Measurements from ENCODE around the gene CHRNA9. TPM values are rescaled to one million over a fixed set of nuclear protein-coding genes. Genes with fewer than 3 reads are reported as not detected.
"Not testable (repeated sequence)": the region's sequence is repeated elsewhere in the genome, so short reads cannot be mapped to it uniquely, and the experiment has no call there.

Gene CHRNA9
- under 1 TPM in 1 of 4 donors, not detected in 3; 0.11 TPM for total RNA-seq

GRCh38 chr4:40334591-40335524 is at the start of gene CHRNA9:
CHRNA9 (plus strand) TSS chr4:40335333; CDS start chr4:40335468, 135 bp downstream.
- peak; percentile 33 to 44 for DNase-seq

GRCh38 chr4:40285692-40286091 is 49.4 kb upstream of the CHRNA9 start:
- no peak overlapping the region for H3K4me3 ChIP-seq (replicated peaks in 1 of 3)
- no peak for DNase-seq
- intact Hi-C loops (cut with DNase I): no loop called here
- no peak for TF ChIP-seq POLR2A (IDR thresholded peaks at IDR 0.05)
- no peak for TF ChIP-seq CTCF (IDR thresholded peaks at IDR 0.05)
- no peaks in the 10 kb centered on the region for H3K9me3 ChIP-seq
- H3K27ac ChIP-seq: no peak overlapping the region
- no peaks in the 10 kb centered on the region for H3K4me1 ChIP-seq
- H3K36me3 ChIP-seq: no peaks in the 10 kb centered on the region
- WGBS, 2 donors: 64 to 73% methylated on average over 5 of the region's 5 CpGs
- H3K27me3 ChIP-seq: no peaks in the 10 kb centered on the region

More at GRCh38 chr4:40334591-40335524, at the start of gene CHRNA9:
- H3K27ac ChIP-seq: peak within 1 kb of the TSS in 2 of 3 donors; percentile 7 to 26
- H3K4me1 ChIP-seq: peaks cover 20 to 23% of the 10 kb centered on the region in 2 donors
- WGBS, 2 donors: 38 to 43% methylated on average over 12 of the region's 12 CpGs
- no peaks in the 10 kb centered on the region for H3K27me3 ChIP-seq
- TF ChIP-seq POLR2A (IDR thresholded peaks at IDR 0.05) (no peak), CTCF (IDR thresholded peaks at IDR 0.05) (no peak)
- no peak within 1 kb of the TSS for H3K4me3 ChIP-seq (replicated peaks in 1 of 3)
- intact Hi-C loops (cut with DNase I): no loop called here
- no peaks in the 10 kb centered on the region for H3K36me3 ChIP-seq
- H3K9me3 ChIP-seq: no peaks in the 10 kb centered on the region

- H3K27me3 ChIP-seq: no peaks in the 10 kb centered on the region
- H3K36me3 ChIP-seq: no peaks in the 10 kb centered on the region
- TF ChIP-seq CTCF (IDR thresholded peaks at IDR 0.05) (no peak), POLR2A (IDR thresholded peaks at IDR 0.05) (no peak)
- no peaks in the 10 kb centered on the region for H3K4me1 ChIP-seq
- no peaks in the 10 kb centered on the region for H3K9me3 ChIP-seq
- no peak overlapping the region for H3K27ac ChIP-seq
- WGBS, 2 donors: 92 to 95% methylated on average over 8 of the region's 8 CpGs
- no peak for DNase-seq
- intact Hi-C loops (cut with DNase I): no loop called here
- H3K4me3 ChIP-seq (replicated peaks in 1 of 3): no peak overlapping the region
Measured at GRCh38 chr4:40288566-40288965, 46.6 kb upstream of the CHRNA9 start.

GRCh38 chr4:40289366-40290188 is 45.6 kb upstream of the CHRNA9 start:
- Histone ChIP-seq H3K9me3 (no peaks in the 10 kb centered on the region), H3K4me1 (no peaks in the 10 kb centered on the region), H3K27me3 (no peaks in the 10 kb centered on the region), H3K27ac (no peak overlapping the region), H3K4me3 (replicated peaks in 1 of 3) (no peak overlapping the region), H3K36me3 (no peaks in the 10 kb centered on the region)
- no peak for DNase-seq
- TF ChIP-seq POLR2A (IDR thresholded peaks at IDR 0.05): no peak
- TF ChIP-seq CTCF (IDR thresholded peaks at IDR 0.05): no peak
- WGBS, 2 donors: 64 to 66% methylated on average over 7 of the region's 7 CpGs
- intact Hi-C loops (cut with DNase I): no loop called here

GRCh38 chr4:40290611-40291186 is 44.4 kb upstream of the CHRNA9 start:
- 83 to 86% methylated on average over 2 of the region's 2 CpGs for WGBS, 2 donors
- DNase-seq; intact Hi-C loops (cut with DNase I); H3K4me1 ChIP-seq; H3K9me3 ChIP-seq; H3K27me3 ChIP-seq; H3K36me3 ChIP-seq; H3K4me3 ChIP-seq (replicated peaks in 1 of 3); H3K27ac ChIP-seq: not testable (repeated sequence)

Measured in thyroid gland (tissue), 4 donors.